T-helper 17 cell (primary cell): Measurements from ENCODE around the gene PPM1B. TPM values are rescaled to one million over a fixed set of nuclear protein-coding genes. Genes with fewer than 3 reads are reported as not detected.
"Not testable (repeated sequence)": the region's sequence is repeated elsewhere in the genome, so short reads cannot be mapped to it uniquely, and the experiment has no call there.

Experiments
- ATAC-seq: fragments of 150-1000 bp; cut with Tn5 transposase; 2 replicates; pipeline ENCODE4 v1.10.0; 2021; ENCODE audit warnings: mild to moderate bottlenecking, moderate library complexity
- DNase-seq, 3 donors: peaks; one replicate each; pipeline versions ENCODE4 v3.0.0 to v3.0.0-alpha.2; 2020 to 2021
- H3K9me3 ChIP-seq: one replicate; pipeline ENCODE4 v1.7.0; 2013; ENCODE audit warnings: low read length, mild to moderate bottlenecking; ENCODE audit not compliant: control insufficient read depth, poor library complexity, severe bottlenecking
- H3K27ac Mint-ChIP-seq: one replicate; pipeline ENCODE4 v1.8.0; 2022; ENCODE audit warnings: mild to moderate bottlenecking, moderate library complexity, mixed read lengths
- H3K27me3 Mint-ChIP-seq: one replicate; pipeline ENCODE4 v1.8.0; 2022; ENCODE audit warnings: mixed read lengths
- H3K36me3 Mint-ChIP-seq: one replicate; pipeline ENCODE4 v1.8.0; 2022; ENCODE audit warnings: low read depth, mixed read lengths
- H3K4me1 Mint-ChIP-seq: one replicate; pipeline ENCODE4 v1.8.0; 2022; ENCODE audit warnings: mild to moderate bottlenecking, mixed read lengths
- H3K4me3 Mint-ChIP-seq: one replicate; pipeline ENCODE4 v1.8.0; 2022; ENCODE audit warnings: mild to moderate bottlenecking, moderate library complexity, mixed read lengths
- total RNA-seq, 4 donors: library from RNA in 2 of 4; stranded (reverse) in 2 of 4; gene quantifications; one replicate each; pipeline ENCODE4 v1.2.3 and lab custom pipeline; 2022 to 2026

PPM1B gene
- total RNA-seq, 2 donors from 2014 or later = 72.7 to 82.7 TPM

DNA sequence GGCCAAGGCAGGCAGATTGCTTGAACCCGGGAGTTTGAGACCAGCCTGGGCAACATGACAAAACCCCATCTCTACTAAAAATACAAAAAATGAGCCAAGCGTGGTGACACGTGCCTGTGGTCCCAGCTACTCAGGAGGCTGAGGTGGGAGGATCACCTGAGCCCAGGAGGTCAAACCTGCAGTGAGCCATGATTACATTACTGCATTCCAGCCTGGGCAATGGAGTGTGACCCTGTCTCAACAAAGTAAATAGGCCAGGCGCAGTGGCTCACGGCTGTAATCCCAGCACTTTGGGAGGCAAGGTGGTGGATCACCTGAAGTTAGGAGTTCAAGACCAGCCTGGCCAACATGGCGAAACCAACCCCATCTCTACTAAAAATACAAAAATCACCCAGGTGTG, 80.6 kb downstream of the PPM1B start:
- not testable (repeated sequence) for ATAC-seq, H3K36me3 Mint-ChIP-seq, H3K27ac Mint-ChIP-seq, H3K4me3 Mint-ChIP-seq, H3K4me1 Mint-ChIP-seq, H3K9me3 ChIP-seq, DNase-seq, H3K27me3 Mint-ChIP-seq

DNA sequence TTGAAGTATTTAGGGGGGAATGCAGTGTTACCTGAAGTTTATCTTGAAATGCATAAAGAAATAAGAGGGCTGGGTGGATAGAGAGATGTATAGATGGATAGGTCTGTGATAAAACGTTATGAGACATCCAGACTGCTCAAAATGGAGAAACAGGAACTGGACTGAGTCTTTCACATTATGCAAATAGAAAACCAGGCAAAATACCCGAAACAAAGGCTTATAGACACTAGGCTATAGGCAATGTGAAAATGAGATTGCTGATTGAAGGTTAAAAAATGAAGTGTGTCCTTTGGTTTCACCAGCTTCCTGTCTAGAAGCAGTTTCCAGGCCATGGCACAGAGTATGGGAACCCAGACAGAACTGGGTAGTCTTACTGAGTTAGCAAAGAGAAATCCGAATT, 81.7 kb downstream of the PPM1B start:
- Mint-ChIP-seq H3K27ac (no peak overlapping the region), H3K4me3 (no peak overlapping the region), H3K4me1 (peaks cover 6% of the 10 kb centered on the region), H3K27me3 (peaks cover 11% of the 10 kb centered on the region), H3K36me3 (no peaks in the 10 kb centered on the region)
- H3K9me3 ChIP-seq = peaks cover 3% of the 10 kb centered on the region
- DNase-seq (no peak), ATAC-seq (no peak)

DNA sequence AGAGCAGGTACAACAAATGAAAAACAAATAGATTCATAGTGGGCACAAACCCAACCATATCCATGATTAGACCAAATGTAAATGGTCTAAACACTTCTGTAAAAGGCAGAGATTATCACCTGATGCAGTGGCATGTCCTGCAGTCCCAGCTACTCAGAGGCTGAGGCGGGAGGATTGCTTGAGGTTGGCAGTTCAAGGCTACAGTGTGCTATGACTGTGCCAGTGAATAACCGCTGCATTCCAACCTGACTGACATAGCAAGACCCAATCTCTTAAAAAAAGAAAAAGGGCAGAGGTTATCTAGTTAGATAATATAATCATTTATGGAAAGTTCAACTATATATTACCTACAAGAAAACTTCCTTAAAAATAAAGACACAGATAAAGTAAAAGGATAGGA, 85.3 kb downstream of the PPM1B start:
- peaks cover 3% of the 10 kb centered on the region for H3K9me3 ChIP-seq
- H3K27me3 Mint-ChIP-seq = peaks cover 20% of the 10 kb centered on the region
- ATAC-seq = no peak
- H3K36me3 Mint-ChIP-seq = no peaks in the 10 kb centered on the region
- no peak for DNase-seq
- peaks cover under 1% of the 10 kb centered on the region for H3K4me1 Mint-ChIP-seq
- H3K27ac Mint-ChIP-seq = no peak overlapping the region
- no peak overlapping the region for H3K4me3 Mint-ChIP-seq

DNA sequence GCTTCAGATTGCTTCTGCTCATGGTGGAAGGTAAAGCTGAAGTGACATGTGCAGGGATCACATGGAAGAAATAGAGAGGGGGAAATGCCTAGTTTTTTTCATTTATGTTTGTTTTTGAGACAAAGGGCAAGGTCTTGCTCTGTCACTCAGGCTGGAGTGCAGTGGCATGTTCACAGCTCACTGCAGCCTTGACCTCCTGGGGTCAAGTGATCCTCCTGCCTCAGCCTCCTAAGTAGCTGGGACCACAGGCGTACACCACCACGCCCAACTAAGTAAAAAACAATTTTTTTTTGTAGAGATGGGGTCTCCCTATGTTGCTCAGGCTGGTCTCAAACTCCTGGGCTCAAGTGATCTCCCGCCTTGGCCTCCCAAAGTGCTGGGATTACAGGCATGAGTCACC, 87.0 kb downstream of the PPM1B start:
- not testable (repeated sequence) for H3K4me1 Mint-ChIP-seq, H3K9me3 ChIP-seq, H3K36me3 Mint-ChIP-seq, ATAC-seq, H3K27ac Mint-ChIP-seq, DNase-seq, H3K4me3 Mint-ChIP-seq
- peaks cover 22% of the 10 kb centered on the region for H3K27me3 Mint-ChIP-seq

DNA sequence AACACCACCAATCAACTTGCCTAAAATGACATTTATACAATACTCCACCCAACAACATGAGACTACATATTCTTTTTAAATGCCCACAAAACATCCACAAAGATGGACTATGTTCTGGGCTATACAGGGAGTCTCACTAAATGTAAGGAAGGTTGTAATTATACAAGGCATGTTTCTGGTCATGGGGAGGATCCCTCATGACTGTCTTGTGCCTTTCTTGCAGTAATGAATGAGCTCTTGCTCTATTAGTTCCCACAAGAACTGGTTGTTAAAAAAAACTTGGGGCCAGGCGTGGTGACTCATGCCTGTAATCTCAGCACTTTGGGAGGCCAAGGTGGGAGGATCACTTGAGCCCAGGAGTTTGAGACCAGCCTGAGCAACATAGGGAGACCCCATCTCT, 89.1 kb downstream of the PPM1B start:
- peaks cover 22% of the 10 kb centered on the region for H3K27me3 Mint-ChIP-seq
- not testable (repeated sequence) for ATAC-seq, H3K9me3 ChIP-seq

DNA sequence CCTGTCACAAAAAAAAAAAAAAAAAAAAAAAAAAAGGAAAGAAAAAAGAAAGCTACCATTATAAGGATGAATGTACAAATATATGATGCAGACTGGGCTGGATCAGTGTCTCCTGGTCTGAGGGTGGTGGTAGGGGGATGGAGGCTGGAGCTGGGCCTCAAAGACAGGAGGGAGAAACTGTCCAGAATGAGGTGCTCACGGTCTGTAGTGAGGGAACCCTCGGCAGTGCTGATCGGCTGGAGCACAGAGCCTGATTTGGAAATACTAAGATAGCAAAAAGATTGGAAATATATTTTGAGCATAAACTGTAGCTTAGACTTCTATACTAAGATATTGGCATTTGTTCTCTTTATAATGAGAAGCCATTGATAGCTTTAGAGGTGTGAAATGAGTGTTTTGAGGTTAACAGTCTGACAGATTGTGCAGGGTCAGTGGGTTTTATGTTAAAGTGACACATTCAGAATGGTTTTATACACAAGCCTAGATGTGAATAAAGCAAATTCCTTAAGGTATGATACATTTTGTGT, 98.7 kb downstream of the PPM1B start:
- peaks cover 7% of the 10 kb centered on the region for H3K27me3 Mint-ChIP-seq
- H3K4me1 Mint-ChIP-seq = no peaks in the 10 kb centered on the region
- H3K9me3 ChIP-seq = no peaks in the 10 kb centered on the region
- H3K36me3 Mint-ChIP-seq = no peaks in the 10 kb centered on the region
- H3K4me3 Mint-ChIP-seq = no peak overlapping the region
- no peak overlapping the region for H3K27ac Mint-ChIP-seq
- no peak for DNase-seq
- ATAC-seq = no peak

More for the DNA sequence above, 89.1 kb downstream of the PPM1B start:
- H3K27ac Mint-ChIP-seq, DNase-seq, H3K36me3 Mint-ChIP-seq, H3K4me3 Mint-ChIP-seq, H3K4me1 Mint-ChIP-seq: not testable (repeated sequence)

DNA sequence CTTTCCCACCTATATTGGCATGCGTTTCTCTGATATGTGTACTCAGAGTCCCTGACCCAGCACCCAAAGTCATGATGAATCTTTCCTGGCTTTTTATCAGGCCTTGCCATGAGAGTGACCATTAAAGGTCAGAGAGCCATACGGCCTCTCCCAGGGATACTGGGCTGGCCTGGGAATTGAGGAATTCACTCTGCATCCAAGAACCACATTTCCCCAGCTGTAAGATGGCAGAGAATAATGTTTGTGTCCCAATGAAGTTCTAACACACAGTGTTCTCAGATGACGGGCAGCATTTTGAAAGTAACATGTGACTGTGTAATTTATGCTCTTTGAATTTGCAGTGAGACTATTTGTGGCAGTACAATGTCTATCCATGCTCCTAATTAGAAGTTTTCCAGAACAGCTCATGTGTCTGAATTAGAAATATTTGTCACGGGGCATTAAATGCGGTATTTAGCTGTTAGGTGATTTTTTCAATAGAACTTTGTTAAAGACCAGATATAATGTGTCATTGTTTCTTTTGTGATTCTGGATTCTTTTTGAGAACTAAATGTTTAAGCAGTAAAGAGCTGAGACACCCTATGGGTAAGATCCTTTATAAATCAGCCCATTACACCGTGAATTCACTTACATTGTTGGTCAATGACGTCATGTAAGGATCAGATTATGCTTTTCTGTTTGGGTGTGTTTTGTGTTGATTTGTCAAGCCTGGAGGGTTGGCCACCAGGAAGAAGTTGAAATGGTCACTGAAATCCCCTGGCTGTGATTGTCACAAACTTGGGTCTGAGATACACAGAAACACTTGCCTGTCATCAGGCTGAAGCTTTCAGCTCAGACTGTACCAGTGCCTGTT, 99.3 kb downstream of the PPM1B start:
- no peak for ATAC-seq
- no peaks in the 10 kb centered on the region for H3K4me1 Mint-ChIP-seq
- H3K27ac Mint-ChIP-seq = no peak overlapping the region

DNA sequence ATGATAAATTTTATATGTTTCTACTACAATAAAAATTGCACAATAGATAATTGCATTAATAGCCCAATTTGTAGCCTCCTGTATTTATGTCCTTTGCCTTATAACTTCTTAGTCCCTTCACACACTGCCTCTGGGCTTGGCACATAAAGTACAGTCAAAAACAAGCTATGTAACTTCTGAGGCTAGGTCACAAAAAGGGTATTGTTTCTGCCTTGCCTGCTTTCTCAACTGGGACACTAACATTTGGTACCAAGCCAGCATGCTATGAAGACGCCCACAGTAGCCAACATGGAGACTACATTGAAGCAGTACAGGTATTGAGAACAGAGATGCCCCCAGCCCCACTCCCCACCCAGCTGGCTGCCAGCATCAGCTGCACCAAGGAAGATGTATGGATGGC, 101.2 kb downstream of the PPM1B start:
- Mint-ChIP-seq H3K36me3 (peaks cover 2% of the 10 kb centered on the region), H3K27me3 (peaks cover 7% of the 10 kb centered on the region), H3K27ac (no peak overlapping the region), H3K4me3 (no peak overlapping the region), H3K4me1 (no peaks in the 10 kb centered on the region)
- DNase-seq (no peak), ATAC-seq (no peak)
- H3K9me3 ChIP-seq = no peaks in the 10 kb centered on the region

More for the DNA sequence above, 99.3 kb downstream of the PPM1B start:
- Mint-ChIP-seq H3K4me3 (no peak overlapping the region), H3K27me3 (peaks cover 7% of the 10 kb centered on the region), H3K36me3 (no peaks in the 10 kb centered on the region)
- H3K9me3 ChIP-seq = no peaks in the 10 kb centered on the region
- no peak for DNase-seq

DNA sequence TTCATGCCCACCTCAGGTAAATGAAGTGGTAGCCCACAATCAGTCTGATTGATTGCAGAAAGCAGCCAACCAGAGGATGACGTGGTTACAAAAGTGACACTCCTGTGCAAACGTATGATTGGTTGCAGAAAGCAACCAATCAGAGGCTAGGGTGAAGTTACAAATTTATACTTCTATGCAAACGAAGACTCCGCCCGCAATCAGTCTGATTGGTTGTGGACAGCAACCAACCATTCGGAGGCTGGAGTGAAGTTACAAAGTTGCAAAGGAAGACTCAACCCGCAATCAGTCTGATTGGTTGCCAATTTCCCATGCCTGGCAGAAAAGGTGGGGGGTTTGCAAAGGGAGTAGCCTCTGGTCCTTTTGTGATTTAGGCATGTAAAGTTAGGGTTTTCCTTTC, 102.6 kb downstream of the PPM1B start:
- no peaks in the 10 kb centered on the region for H3K9me3 ChIP-seq
- no peak for ATAC-seq
- Mint-ChIP-seq H3K36me3 (peaks cover 2% of the 10 kb centered on the region), H3K4me1 (no peaks in the 10 kb centered on the region), H3K27me3 (peaks cover 7% of the 10 kb centered on the region), H3K4me3 (no peak overlapping the region), H3K27ac (no peak overlapping the region)
- no peak for DNase-seq

DNA sequence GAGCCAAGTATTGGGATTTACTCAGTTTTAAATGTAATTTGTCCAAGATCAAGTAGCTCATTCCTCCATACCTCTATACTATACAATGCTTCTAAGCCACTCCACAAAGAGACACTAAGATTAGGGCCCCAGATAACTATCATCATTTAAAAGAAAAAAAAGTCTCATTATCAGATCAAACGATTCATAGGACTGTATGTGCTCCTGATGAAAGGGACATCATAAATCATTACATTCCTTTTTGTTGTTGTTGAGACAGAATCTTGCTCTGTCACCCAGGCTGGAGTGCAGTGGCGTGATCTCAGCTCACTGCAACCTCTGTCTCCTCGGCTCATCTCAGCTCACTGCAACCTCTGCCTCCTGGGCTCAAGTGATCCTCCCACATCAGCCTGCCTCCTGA, 104.4 kb downstream of the PPM1B start:
- no peak overlapping the region for H3K4me3 Mint-ChIP-seq
- no peak for DNase-seq
- no peaks in the 10 kb centered on the region for H3K9me3 ChIP-seq
- no peak for ATAC-seq
- no peaks in the 10 kb centered on the region for H3K4me1 Mint-ChIP-seq
- H3K36me3 Mint-ChIP-seq = peaks cover 2% of the 10 kb centered on the region
- H3K27ac Mint-ChIP-seq = no peak overlapping the region
- H3K27me3 Mint-ChIP-seq = peaks cover 9% of the 10 kb centered on the region

DNA sequence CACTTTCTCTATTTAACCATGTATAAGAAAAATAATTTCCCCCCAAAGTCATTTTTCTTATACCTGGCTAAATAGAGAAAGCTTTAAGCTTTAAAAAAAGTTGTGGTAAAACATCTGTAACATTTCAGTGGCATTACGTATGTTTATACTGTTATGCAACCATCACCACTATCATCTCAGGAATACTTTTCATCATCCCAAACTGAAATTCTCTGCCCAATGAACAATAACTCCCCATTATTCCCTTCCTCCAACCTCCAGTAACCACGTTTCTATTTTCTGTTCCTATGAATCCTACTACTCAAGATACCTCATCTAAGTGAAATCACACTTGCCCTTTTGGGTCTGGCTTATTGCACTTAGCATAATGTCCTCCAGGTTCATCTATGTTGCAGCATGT, 104.9 kb downstream of the PPM1B start:
- no peaks in the 10 kb centered on the region for H3K9me3 ChIP-seq
- no peak for DNase-seq
- Mint-ChIP-seq H3K27ac (no peak overlapping the region), H3K27me3 (peaks cover 8% of the 10 kb centered on the region), H3K4me1 (no peaks in the 10 kb centered on the region), H3K4me3 (no peak overlapping the region), H3K36me3 (peaks cover 2% of the 10 kb centered on the region)
- no peak for ATAC-seq

DNA sequence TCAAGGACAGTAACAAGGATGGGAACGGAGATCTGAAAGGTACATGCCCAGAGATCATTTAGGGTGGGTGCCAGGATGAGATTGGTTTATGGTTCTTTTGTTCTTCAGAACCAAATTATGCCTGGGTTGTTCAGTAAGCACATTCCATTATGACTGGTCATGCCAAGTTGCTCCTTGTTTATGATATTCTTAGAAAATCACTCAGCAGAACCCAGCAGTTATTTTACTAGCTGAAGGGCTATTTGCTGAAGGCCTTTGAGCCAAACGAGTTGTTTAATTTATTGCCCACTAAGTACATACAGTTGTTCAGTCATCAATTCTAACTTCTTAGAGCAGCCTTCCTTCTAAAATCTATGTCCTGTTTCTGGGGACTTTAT, 107.2 kb downstream of the PPM1B start:
- Mint-ChIP-seq H3K4me3 (no peak overlapping the region), H3K27me3 (peaks cover 13% of the 10 kb centered on the region), H3K27ac (no peak overlapping the region), H3K36me3 (peaks cover 4% of the 10 kb centered on the region), H3K4me1 (no peaks in the 10 kb centered on the region)
- DNase-seq (no peak), ATAC-seq (no peak)
- H3K9me3 ChIP-seq = no peaks in the 10 kb centered on the region

DNA sequence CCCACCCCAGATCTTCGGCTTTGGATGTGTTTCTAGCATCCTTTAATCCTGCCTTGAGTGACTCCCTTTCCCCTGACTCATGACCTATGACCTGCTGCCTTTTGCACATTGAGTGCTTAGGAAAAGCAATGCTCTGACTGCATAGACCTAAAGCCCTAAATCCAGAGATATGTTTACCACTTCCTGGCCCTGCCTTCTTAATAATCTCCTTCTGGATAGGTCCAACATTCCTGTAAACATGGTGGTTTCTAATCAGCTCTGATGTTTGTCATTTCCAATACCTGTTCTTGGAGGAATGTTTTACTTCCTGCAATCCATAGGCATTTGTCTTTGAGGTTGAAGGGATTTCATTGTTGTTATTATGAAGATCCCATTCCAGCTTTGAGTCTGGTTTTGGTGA, 108.9 kb downstream of the PPM1B start:
- DNase-seq = no peak
- Mint-ChIP-seq H3K27me3 (peaks cover 13% of the 10 kb centered on the region), H3K36me3 (peaks cover 6% of the 10 kb centered on the region), H3K4me1 (no peaks in the 10 kb centered on the region), H3K4me3 (no peak overlapping the region), H3K27ac (no peak overlapping the region)
- no peaks in the 10 kb centered on the region for H3K9me3 ChIP-seq
- no peak for ATAC-seq

DNA sequence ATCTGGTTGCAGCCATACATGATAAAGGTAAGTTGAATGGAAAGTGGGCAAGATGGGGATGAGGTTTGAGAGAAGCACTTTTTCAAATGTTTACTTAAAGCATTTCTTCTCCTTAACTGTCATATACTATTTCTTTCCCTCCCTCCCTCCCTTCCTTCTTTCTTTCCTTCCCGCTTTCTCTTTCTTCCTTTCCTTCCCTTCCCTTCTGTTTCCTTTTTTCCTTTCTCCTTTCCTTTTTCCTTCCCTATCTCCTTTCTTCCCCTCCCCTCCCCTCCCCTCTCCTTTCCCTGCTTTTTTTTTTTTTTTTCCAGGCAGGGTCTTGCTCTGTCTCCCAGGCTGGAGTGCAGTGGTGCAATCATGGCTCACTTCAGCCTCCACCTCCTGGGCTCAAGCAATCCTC, 112.2 kb downstream of the PPM1B start:
- DNase-seq = no peak
- no peaks in the 10 kb centered on the region for H3K4me1 Mint-ChIP-seq
- no peak for ATAC-seq
- peaks cover 18% of the 10 kb centered on the region for H3K27me3 Mint-ChIP-seq
- H3K4me3 Mint-ChIP-seq = no peak overlapping the region
- no peak overlapping the region for H3K27ac Mint-ChIP-seq
- no peaks in the 10 kb centered on the region for H3K9me3 ChIP-seq
- H3K36me3 Mint-ChIP-seq = peaks cover 4% of the 10 kb centered on the region
